Fibroblast of pulmonary artery (primary cell): ENCODE results near the gene DCANP1.

Experiments used
- DNase-seq: peaks from one replicate; pipeline ENCODE4 v3.0.0-alpha.2; 2010; ENCODE audit warnings: low read depth
- H3K4me3 ChIP-seq: replicated peaks from 2 replicates; pipeline ENCODE4 v1.5.1; 2011; ENCODE audit warnings: low read depth, mild to moderate bottlenecking, control low read depth, low read length, moderate library complexity
- CTCF ChIP-seq: IDR thresholded peaks from 2 replicates; pipeline ENCODE4 v1.5.1; 2011; ENCODE audit warnings: mild to moderate bottlenecking, control low read depth, low read length, inconsistent platforms; ENCODE audit errors: missing control alignments

The DCANP1 gene

DNA sequence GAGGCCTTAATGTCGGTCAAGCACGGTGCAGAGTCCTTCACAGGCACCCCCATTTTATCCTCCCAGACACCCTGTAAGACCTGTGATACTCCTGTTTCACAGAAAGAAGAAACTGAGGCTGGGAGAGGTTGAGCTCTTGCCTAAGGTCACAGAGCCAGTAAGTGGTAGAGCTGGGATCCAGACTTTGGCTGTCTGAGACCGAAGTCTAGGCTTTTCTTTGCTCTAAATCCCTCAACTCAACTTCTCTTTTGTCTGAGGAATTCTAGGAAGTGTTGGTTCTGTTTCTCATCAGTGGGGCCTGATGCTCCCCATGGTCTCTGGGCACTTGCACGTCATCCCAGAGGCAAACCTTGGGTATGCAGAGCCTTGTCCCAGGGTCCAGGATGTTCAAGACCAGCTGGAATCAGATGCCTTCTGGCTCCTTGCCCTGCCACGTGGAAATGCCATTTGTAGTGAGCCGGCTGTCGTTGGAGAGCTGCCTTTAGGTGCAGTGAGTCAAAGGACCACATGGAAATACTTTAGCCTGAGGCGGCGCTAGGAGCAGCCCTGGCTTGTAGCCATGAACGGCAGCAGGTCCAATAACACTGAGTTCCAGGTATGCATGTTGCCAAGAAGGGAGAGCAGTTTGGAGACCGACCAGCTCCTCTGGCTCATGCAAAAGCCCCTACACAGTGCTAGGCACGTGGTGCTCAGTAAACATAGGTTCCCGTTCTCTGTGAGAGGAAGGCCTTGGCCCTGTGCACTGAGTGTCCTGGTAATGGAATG lies 9.2 kb downstream of the DCANP1 start:
- DNase-seq, result peak; percentile 84
- TF ChIP-seq CTCF, result no peak

DNA sequence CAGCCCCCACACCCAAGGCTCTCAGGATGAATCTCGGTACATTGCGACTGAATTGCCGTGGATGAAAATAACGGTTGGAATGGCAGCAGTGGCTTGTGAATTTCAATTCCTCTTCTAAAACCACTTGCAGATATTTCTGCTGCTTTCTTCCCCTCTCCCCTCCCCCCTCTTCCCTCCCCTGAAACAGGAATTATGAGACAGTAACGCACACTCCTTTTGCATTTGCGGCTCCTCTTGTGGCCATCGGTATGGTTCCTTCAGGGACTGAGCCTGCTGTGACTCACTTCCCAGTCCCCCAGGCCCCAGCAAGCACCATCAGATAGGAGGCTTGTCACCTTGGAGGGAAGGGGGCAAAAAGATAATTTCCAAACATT lies 9.7 kb downstream of the DCANP1 start:
- no peak for DNase-seq
- no peak overlapping the region for H3K4me3 ChIP-seq
- no peak for TF ChIP-seq CTCF

More for the DNA sequence above, 9.2 kb downstream of the DCANP1 start:
- H3K4me3 ChIP-seq, result no peak overlapping the region

DNA sequence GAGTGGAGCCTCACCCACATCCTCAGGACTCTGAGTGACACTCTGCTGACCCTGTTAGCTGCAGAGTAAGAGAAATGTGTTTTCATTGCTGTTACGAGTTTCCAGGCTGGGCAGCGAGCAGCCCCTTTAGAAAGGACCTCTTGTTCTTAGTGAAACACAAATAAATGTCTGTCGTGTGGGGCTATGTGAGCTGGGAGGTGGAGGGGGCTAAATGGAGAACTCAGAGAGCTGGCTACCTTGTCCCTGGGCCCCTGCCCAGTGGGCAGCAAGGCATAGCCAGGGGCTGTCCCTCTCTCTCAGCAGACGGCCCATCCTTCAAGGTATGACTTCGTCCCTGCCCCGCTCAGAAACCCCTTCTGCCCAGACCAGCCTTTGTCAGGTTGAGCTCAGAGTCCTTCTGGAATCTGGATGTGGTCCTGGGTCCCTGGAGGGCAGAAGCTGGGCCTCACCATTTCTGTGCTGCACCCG lies 10.2 kb downstream of the DCANP1 start:
- H3K4me3 ChIP-seq, result no peak overlapping the region
- no peak for DNase-seq
- no peak for TF ChIP-seq CTCF

DNA sequence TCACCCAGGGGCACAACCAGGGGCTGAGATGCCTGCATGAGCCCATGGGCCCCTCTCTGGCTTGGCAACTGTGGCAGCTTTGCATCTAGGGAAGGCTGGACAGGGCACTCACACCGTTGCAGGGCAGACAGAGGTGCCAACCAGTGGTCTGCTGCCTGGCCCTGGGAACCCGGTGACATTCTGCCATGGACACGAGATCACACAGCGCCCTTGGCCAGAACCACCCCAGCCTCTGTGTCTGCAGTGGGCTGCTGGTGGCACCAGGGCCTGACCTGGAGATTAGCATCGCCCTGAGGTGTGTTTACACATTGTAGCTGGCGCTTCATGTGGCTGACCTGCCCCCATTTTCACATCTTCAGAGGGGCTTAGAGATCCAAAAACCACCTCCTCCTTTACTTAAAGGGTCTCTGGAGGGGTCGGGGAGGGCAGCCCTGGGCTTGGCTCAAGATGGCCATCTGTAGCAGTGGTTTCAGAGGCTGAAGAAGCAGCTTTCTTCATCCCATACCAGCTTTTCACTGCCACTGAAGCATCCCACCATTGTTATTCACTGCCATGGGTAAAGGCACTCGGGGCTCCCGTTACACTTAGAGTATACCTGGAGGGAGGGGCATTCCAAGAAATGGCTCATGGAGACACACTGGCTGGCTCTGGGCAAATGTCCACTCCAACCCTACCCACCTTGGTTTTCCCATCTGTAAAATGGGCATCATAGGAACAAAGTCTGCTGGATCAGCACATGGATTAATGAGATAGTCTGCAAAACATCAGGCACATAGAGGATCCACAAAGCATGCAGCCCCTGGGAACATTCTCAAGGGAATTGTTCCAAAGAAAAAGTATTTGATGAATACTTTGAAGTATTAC lies 11.4 kb downstream of the DCANP1 start:
- H3K4me3 ChIP-seq, result no peak overlapping the region
- no peak for DNase-seq
- no peak for TF ChIP-seq CTCF

- no peak overlapping the region for H3K4me3 ChIP-seq
- TF ChIP-seq CTCF, result no peak
Observed at GRCh38 chr5:135434591-135435466, 12.3 kb downstream of the DCANP1 start.

GRCh38 chr5:135433681-135434426 lies 13.3 kb downstream of the DCANP1 start:
- DNase-seq, result peak; percentile 38
- no peak for TF ChIP-seq CTCF
- no peak overlapping the region for H3K4me3 ChIP-seq

More at GRCh38 chr5:135434591-135435466, 12.3 kb downstream of the DCANP1 start:
- no peak for DNase-seq
